ENCODE measurements around the gene PTPN22. TPM values are rescaled to one million over a fixed set of nuclear protein-coding genes. Genes with fewer than 3 reads are reported as not detected.

Gene PTPN22
- total RNA-seq, 2 donors from 2014 or later: 3.9 to 4.6 TPM

GRCh38 chr1:113783254-113784103 lies 88.0 kb downstream of the PTPN22 start:
- intact Hi-C loops (cut with DNase I): no loop called here
- DNase-seq (ENCODE audit: low spot score): no peak

GRCh38 chr1:113782406-113782805 lies 89.1 kb downstream of the PTPN22 start:
- no peak for DNase-seq (ENCODE audit: low spot score)
- intact Hi-C loops (cut with DNase I): no loop called here

GRCh38 chr1:113780374-113781146 lies 91.0 kb downstream of the PTPN22 start:
- intact Hi-C loops (cut with DNase I): no loop called here
- DNase-seq (ENCODE audit: low spot score): no peak

GRCh38 chr1:113779542-113779941 lies 92.0 kb downstream of the PTPN22 start:
- intact Hi-C loops (cut with DNase I): no loop called here
- no peak for DNase-seq (ENCODE audit: low spot score)

- intact Hi-C loops (cut with DNase I): no loop called here
- DNase-seq (ENCODE audit: low spot score): no peak
Measured at GRCh38 chr1:113777561-113777960, 94.0 kb downstream of the PTPN22 start.

DNA sequence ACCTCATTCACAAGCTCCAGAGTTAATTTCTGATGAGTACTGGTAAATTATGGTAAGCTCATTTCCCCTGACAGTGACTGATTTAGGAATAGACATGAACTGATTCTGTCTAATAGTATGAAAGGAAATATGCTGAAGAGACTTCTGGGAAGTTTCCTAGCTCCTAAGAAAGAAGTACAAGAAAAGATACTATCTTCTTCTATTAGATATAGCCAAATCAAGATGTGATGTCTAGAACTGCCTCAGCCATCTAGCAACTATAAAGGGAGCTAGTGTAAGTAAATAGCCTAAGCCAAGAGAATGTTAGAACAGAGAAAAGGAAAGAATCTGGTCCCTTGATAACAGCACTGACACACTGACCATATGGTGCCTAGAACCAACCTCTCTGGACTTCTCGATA lies 101.5 kb downstream of the PTPN22 start:
- no peak for DNase-seq (ENCODE audit: low spot score)
- intact Hi-C loops (cut with DNase I): loop anchor here in 1 of 2 donors (5.0 kb wide), 1 partner anchor 37 kb away; no protein-coding TSS in a partner anchor

DNA sequence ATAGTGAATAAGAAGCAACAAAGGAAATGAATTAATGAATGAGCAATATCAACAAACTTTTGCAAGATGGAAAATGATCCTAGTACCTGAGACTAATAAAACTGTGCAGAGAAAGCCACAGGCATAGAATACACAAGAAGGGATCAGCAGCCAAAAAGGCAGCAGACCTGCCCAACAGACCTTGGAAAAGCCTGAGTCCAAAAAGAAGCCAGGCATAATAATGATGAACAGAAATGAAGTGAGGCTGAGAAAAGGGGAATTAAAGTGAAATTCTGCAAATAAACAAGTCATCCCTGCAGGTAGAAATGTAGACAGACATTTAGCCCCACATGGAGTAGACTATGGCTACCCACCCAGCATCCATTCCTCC lies 101.9 kb downstream of the PTPN22 start:
- intact Hi-C loops (cut with DNase I): no loop called here
- no peak for DNase-seq (ENCODE audit: low spot score)

GRCh38 chr1:113768916-113769600 lies 102.5 kb downstream of the PTPN22 start:
- intact Hi-C loops (cut with DNase I): no loop called here
- no peak for DNase-seq (ENCODE audit: low spot score)

DNA sequence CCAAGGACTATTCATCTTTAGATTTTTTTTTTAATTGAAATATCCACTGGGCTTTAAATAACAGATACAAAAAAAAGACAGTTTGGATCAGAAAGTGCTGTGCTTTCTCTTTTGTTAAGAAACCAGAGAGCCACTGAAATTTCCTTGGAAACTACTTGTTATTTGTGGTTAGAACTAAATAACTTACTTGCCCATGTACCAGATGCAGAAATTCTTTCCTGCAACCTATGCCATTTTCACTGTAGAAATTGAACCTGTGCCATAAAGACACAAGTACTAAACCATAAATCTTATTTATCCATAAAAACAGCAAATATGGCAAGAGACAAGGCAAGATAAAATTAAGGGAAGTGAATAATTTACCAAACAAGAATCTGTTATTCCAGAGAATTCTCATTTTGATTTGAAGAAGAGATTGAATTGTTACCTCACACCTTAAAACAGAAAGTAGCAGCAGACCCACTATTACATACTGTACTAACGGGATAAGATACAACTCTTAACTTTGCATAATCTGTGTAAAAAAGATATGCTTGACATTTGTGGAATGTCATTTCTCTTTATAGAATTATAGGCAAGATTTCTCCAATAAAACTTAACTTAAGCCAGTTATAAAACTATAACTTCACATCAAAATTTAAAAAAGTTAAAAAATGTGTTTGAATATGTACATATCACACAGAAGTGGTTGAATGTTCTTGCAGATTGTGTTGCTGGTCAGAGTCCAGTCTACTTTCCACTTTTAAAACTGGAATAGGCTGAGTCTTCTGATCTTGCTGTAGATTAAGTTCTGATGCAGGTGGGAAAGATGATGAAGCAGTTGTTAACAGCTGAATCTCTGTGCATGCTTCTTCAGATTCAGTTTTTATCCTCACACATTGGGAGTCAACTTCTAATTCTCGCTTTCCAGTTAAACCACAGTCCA lies 105.9 kb downstream of the PTPN22 start:
- intact Hi-C loops (cut with DNase I): no loop called here
- no peak for DNase-seq (ENCODE audit: low spot score)

Other genes with a start within 250 kb of the PTPN22 start
- 10 to 100 TPM; 12.0 to 13.2 TPM for gene PHTF1, start 112.2 kb downstream of the PTPN22 start, total RNA-seq
- gene RSBN1, start 59.2 kb downstream of the PTPN22 start, total RNA-seq: 10 to 100 TPM; 14.4 to 16.2 TPM
- under 1 TPM; 0.32 to 0.57 TPM for gene BCL2L15, start 15.9 kb upstream of the PTPN22 start, total RNA-seq
- gene AP4B1, start 33.1 kb upstream of the PTPN22 start, total RNA-seq: 10 to 100 TPM in 1 of 2 donors, 1 to 10 TPM in 1; 8.3 to 20.0 TPM
- 1 to 10 TPM; 5.3 to 5.5 TPM for gene DCLRE1B, start 33.6 kb upstream of the PTPN22 start, total RNA-seq
- gene HIPK1, start 57.6 kb upstream of the PTPN22 start, total RNA-seq: 10 to 100 TPM; 68.9 to 78.9 TPM
- 100 to 1,000 TPM in 1 of 2 donors, 10 to 100 TPM in 1; 43.6 to 109 TPM for gene OLFML3, start 107.8 kb upstream of the PTPN22 start, total RNA-seq

Data from posterior vena cava (tissue), 2 donors.